Stimulated activated CD4-positive, alpha-beta T cell treated with anti-CD3 and anti-CD28 coated beads, TNF-alpha, amount 100 ng/mL, for 48 hours (primary cell): ENCODE results near the gene SEZ6L.

Experiments used
- DNase-seq, 3 donors: peaks; one replicate each; pipeline ENCODE4 v3.0.0-alpha.2; 2020; ENCODE audit warnings: low read depth in 3 of 3

The SEZ6L gene

GRCh38 chr22:26241361-26241760 is 72.1 kb downstream of the SEZ6L start:
- no peak for DNase-seq

GRCh38 chr22:26245001-26245400 is 75.7 kb downstream of the SEZ6L start:
- no peak for DNase-seq

GRCh38 chr22:26246552-26246951 is 77.3 kb downstream of the SEZ6L start:
- no peak for DNase-seq

GRCh38 chr22:26251869-26252268 is 82.6 kb downstream of the SEZ6L start:
- no peak for DNase-seq

- peak in 1 of 3 donors; percentile 1 for DNase-seq
These were observed 90.2 kb downstream of the SEZ6L start for GRCh38 chr22:26259510-26259909.

GRCh38 chr22:26264162-26264561 is 94.9 kb downstream of the SEZ6L start:
- no peak for DNase-seq

GRCh38 chr22:26265281-26265680 is 96.0 kb downstream of the SEZ6L start:
- DNase-seq, result no peak

- no peak for DNase-seq
These were observed 96.6 kb downstream of the SEZ6L start for GRCh38 chr22:26265909-26266308.

GRCh38 chr22:26267856-26268255 is 98.6 kb downstream of the SEZ6L start:
- DNase-seq, result no peak

GRCh38 chr22:26269572-26269971 is 100.3 kb downstream of the SEZ6L start:
- DNase-seq, result no peak

- DNase-seq, result no peak
These were observed 102.2 kb downstream of the SEZ6L start for GRCh38 chr22:26271427-26271826.

- no peak for DNase-seq
These were observed 103.9 kb downstream of the SEZ6L start for GRCh38 chr22:26273011-26273675.

- no peak for DNase-seq
These were observed 107.4 kb downstream of the SEZ6L start for GRCh38 chr22:26276529-26277160.

- DNase-seq, result no peak
These were observed 112.7 kb downstream of the SEZ6L start for GRCh38 chr22:26281941-26282340.

GRCh38 chr22:26283330-26283729 is 114.1 kb downstream of the SEZ6L start:
- no peak for DNase-seq

GRCh38 chr22:26285632-26286031 is 116.4 kb downstream of the SEZ6L start:
- no peak for DNase-seq

- DNase-seq, result no peak
These were observed 117.0 kb downstream of the SEZ6L start for GRCh38 chr22:26286091-26286820.

- no peak for DNase-seq
These were observed 118.3 kb downstream of the SEZ6L start for GRCh38 chr22:26287382-26288225.

- no peak for DNase-seq
These were observed 120.4 kb downstream of the SEZ6L start for GRCh38 chr22:26289611-26290101.

GRCh38 chr22:26291940-26292666 is 122.8 kb downstream of the SEZ6L start:
- DNase-seq, result no peak

- DNase-seq, result no peak
These were observed 123.4 kb downstream of the SEZ6L start for GRCh38 chr22:26292667-26292995.
